GM12891 (cell line): ENCODE measurements around the gene SLC25A21.
"Not testable (repeated sequence)": the region's sequence is repeated elsewhere in the genome, so short reads cannot be mapped to it uniquely, and the experiment has no call there.

Experiments
- DNase-seq: peaks from one replicate; pipeline ENCODE4 v3.0.0; 2011; ENCODE audit warnings: low spot score; ENCODE audit not compliant: insufficient read length
- FAIRE-seq: peaks from 2 replicates; lab custom pipeline; 2011; peaks lifted over from hg19 to GRCh38; lab: Jason Lieb, UNC
- PAX5 ChIP-seq: IDR thresholded peaks from 2 replicates; pipeline ENCODE4 v1.6.1; 2011; ENCODE audit warnings: low read length, moderate library complexity, mild to moderate bottlenecking; ENCODE audit not compliant: insufficient read depth, severe bottlenecking
- POLR2A ChIP-seq: IDR thresholded peaks from 2 replicates; pipeline ENCODE4 v1.6.1; 2011; ENCODE audit warnings: low read depth, low read length, control low read depth
- POLR2AphosphoS5 ChIP-seq: IDR thresholded peaks from 2 replicates; pipeline ENCODE4 v1.6.1; 2011; ENCODE audit warnings: low read depth, low read length, control low read depth
- POU2F2 ChIP-seq: IDR thresholded peaks from 2 replicates; pipeline ENCODE4 v1.6.1; 2011; ENCODE audit warnings: low read depth, mild to moderate bottlenecking, control low read depth, low read length, moderate library complexity
- SPI1 ChIP-seq: IDR thresholded peaks from 2 replicates; pipeline ENCODE4 v1.6.1; 2011; ENCODE audit warnings: low read depth, low read length, control low read depth
- TAF1 ChIP-seq: IDR thresholded peaks from 2 replicates; pipeline ENCODE4 v1.6.1; 2011; ENCODE audit warnings: low read depth, low read length, control low read depth

The SLC25A21 gene

GRCh38 chr14:37090026-37090425 is 82.4 kb downstream of the SLC25A21 start:
- DNase-seq: no peak

GRCh38 chr14:37089410-37089809 is 83.0 kb downstream of the SLC25A21 start:
- no peak for TF ChIP-seq POLR2A
- TF ChIP-seq POLR2AphosphoS5: no peak
- no peak for TF ChIP-seq PAX5
- no peak for TF ChIP-seq SPI1
- no peak for TF ChIP-seq POU2F2
- no peak for TF ChIP-seq TAF1
- no peak for DNase-seq
- FAIRE-seq: no peak

More at GRCh38 chr14:37090026-37090425, 82.4 kb downstream of the SLC25A21 start:
- FAIRE-seq: no peak
- TF ChIP-seq TAF1 (no peak), POU2F2 (no peak), POLR2AphosphoS5 (no peak), SPI1 (no peak), PAX5 (no peak), POLR2A (no peak)

GRCh38 chr14:37088356-37089215 is 83.8 kb downstream of the SLC25A21 start:
- TF ChIP-seq SPI1 (no peak), PAX5 (no peak), POU2F2 (no peak)
- DNase-seq: no peak
- FAIRE-seq: no peak

DNA sequence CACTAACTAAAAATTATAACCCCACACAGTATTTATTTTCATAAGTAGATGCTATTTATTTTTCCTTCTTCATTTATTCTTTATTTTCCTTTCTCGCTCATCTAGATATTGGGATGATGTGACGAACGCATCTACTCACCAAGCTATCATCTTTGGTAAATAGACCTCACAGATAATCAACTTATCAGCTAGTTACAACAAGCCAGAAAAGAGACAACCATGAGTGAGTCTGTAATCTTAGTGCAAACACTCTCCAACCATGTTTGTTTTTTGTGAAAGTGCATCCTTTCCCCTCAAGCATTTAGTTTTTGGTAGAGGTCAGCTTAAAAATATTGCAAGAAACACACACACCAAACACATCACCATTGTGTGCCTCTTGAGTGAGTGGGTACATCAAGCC is 84.9 kb downstream of the SLC25A21 start:
- no peak for TF ChIP-seq POLR2AphosphoS5
- no peak for TF ChIP-seq POLR2A
- no peak for TF ChIP-seq TAF1
- TF ChIP-seq POU2F2: no peak
- TF ChIP-seq SPI1: no peak
- TF ChIP-seq PAX5: no peak
- FAIRE-seq: no peak
- DNase-seq: no peak

- no peak for TF ChIP-seq SPI1
- TF ChIP-seq TAF1: no peak
- FAIRE-seq (no peak), DNase-seq (no peak)
These were observed 88.8 kb downstream of the SLC25A21 start for GRCh38 chr14:37083599-37083998.

- TF ChIP-seq POU2F2: no peak
- no peak for TF ChIP-seq POLR2A
- no peak for TF ChIP-seq PAX5
- TF ChIP-seq POLR2AphosphoS5: no peak
- TF ChIP-seq TAF1: no peak
- TF ChIP-seq SPI1: no peak
- no peak for FAIRE-seq
- no peak for DNase-seq
These were observed 90.0 kb downstream of the SLC25A21 start for GRCh38 chr14:37082449-37082848.

DNA sequence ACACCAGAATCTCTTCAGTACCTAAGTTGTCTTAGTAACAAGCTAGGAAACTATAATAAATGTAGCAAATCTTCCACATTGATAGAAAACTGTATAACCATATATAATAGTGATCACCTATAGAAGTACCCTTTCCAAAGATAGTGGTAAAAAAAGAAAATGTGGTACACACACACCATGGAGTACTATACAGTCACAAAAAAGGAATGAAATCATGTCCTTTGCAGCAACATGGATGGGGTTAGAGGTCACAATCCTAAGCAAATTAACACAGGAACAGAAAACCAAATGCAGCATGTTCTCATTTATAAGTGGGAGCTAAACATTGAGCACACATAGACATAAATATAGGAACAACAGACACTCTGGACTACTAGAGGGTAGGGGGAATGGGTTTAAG is 90.5 kb downstream of the SLC25A21 start:
- DNase-seq (no peak), FAIRE-seq (no peak)
- TF ChIP-seq POLR2A (no peak), TAF1 (no peak), POU2F2 (no peak), POLR2AphosphoS5 (no peak), PAX5 (no peak), SPI1 (no peak)

- TF ChIP-seq TAF1 (no peak), PAX5 (no peak), SPI1 (no peak), POLR2AphosphoS5 (no peak), POU2F2 (no peak), POLR2A (no peak)
- no peak for DNase-seq
- no peak for FAIRE-seq
These were observed 91.2 kb downstream of the SLC25A21 start for GRCh38 chr14:37081218-37081617.

- no peak for TF ChIP-seq PAX5
- no peak for TF ChIP-seq POLR2AphosphoS5
- TF ChIP-seq POLR2A: no peak
- TF ChIP-seq SPI1: no peak
- no peak for TF ChIP-seq POU2F2
- TF ChIP-seq TAF1: no peak
- FAIRE-seq (no peak), DNase-seq (no peak)
These were observed 94.3 kb downstream of the SLC25A21 start for GRCh38 chr14:37078131-37078530.

GRCh38 chr14:37074320-37074719 is 98.1 kb downstream of the SLC25A21 start:
- DNase-seq, FAIRE-seq: not testable (repeated sequence)

- FAIRE-seq (no peak), DNase-seq (no peak)
- no peak for TF ChIP-seq POLR2AphosphoS5
- TF ChIP-seq TAF1: no peak
- no peak for TF ChIP-seq PAX5
- no peak for TF ChIP-seq POU2F2
- TF ChIP-seq SPI1: no peak
- no peak for TF ChIP-seq POLR2A
These were observed 108.8 kb downstream of the SLC25A21 start for GRCh38 chr14:37063467-37064240.
